Upper lobe of left lung (tissue), 6 donors: ENCODE results near the gene RRAD. TPM values are rescaled to one million over a fixed set of nuclear protein-coding genes. Genes with fewer than 3 reads are reported as not detected.
"Not testable (repeated sequence)": the region's sequence is repeated elsewhere in the genome, so short reads cannot be mapped to it uniquely, and the experiment has no call there.

Experiments
- ATAC-seq, 2 donors: fragments of 200-7000 bp; cut with Tn5 transposase; one replicate each; pipeline ENCODE4 v1.9.1; 2022; ENCODE audit warnings: mild to moderate bottlenecking in 2 of 2, moderate library complexity in 2 of 2; ENCODE audit not compliant: low FRiP score in 2 of 2
- DNase-seq, 2 donors: peaks; one replicate each; pipeline ENCODE4 v3.0.0-alpha.2; 2019 to 2020
- H3K27ac ChIP-seq, 4 donors: fragments of 200-600 bp; sonication (generic); one replicate each; pipeline ENCODE4 v1.5.1; 2016 to 2019
- H3K27me3 ChIP-seq, 4 donors: fragments of 200-600 bp; sonication (generic); one replicate each; pipeline ENCODE4 v1.5.1; 2017 to 2019
- H3K36me3 ChIP-seq, 4 donors: fragments of 200-600 bp; sonication (generic); one replicate each; pipeline ENCODE4 v1.5.1; 2016 to 2019
- H3K4me1 ChIP-seq, 4 donors: fragments of 200-600 bp; sonication (generic); one replicate each; pipeline ENCODE4 v1.5.1; 2018 to 2019
- H3K4me3 ChIP-seq, 4 donors: fragments of 200-600 bp; sonication (generic); one replicate each; pipeline ENCODE4 v1.5.1; 2017 to 2019; ENCODE audit warnings: mild to moderate bottlenecking in 2 of 4, moderate library complexity in 1 of 4
- H3K9me3 ChIP-seq, 4 donors: fragments of 200-600 bp; sonication (generic); one replicate each; pipeline ENCODE4 v1.5.1; 2018 to 2019
- EP300 ChIP-seq, 4 donors: sonication (generic); formaldehyde crosslinking; IDR thresholded peaks; one replicate each; pipeline ENCODE4 v1.5.1; 2017; ENCODE audit warnings: antibody characterized with exemption in 4 of 4, control low read depth in 2 of 4
- POLR2A ChIP-seq, 4 donors: fragments of 450-650 bp; IDR thresholded peaks; one replicate each; pipeline ENCODE4 v1.5.1; 2016 to 2017; ENCODE audit warnings: antibody characterized with exemption in 4 of 4, mild to moderate bottlenecking in 2 of 4
- POLR2AphosphoS5 ChIP-seq, 2 donors: sonication (generic); formaldehyde crosslinking; IDR thresholded peaks; one replicate each; pipeline ENCODE4 v1.5.1; 2017; ENCODE audit warnings: antibody characterized with exemption in 2 of 2
- WGBS, 2 donors: methylation state at CpG; one replicate each; pipeline ENCODE4 v1.1.5; 2017 to 2018; 5-methylcytosine and 5-hydroxymethylcytosine counted together
- total RNA-seq, 6 donors: library from RNA; depleted of rRNA in 4 of 6; stranded (reverse); fragments of >200 nt in 4 of 6; gene quantifications; one replicate each; pipeline versions ENCODE4 v1.1.0 to v1.2.1, GENCODE V29; 2016 to 2021
- TF ChIP-seq, protein P1 (sequence below), 6 experiments: fragments of 450-650 bp in 4 of 6; fragments of 200-600 bp in 2 of 6; sonication (generic) in 2 of 6; IDR thresholded peaks; one replicate each; pipeline ENCODE4 v1.5.1; 2016 to 2019; ENCODE audit warnings: antibody characterized with exemption in 6 of 6
- donor health status: DM: no; HTN: no; CAD: no; lungs with moderate emphysema.
- donor health status: DM: no; HTN: yes; CAD: no; lungs with severe emphysema.

RRAD gene
- total RNA-seq, 6 donors from 2014 or later = 13.8 to 50.3 (median 47.0) TPM

GRCh38 chr16:66946974-66947301 is 21.6 kb upstream of the RRAD start:
- DNase-seq (no peak), ATAC-seq (no peak)
- Histone ChIP-seq H3K27ac (no peak overlapping the region), H3K4me3 (no peak overlapping the region), H3K36me3 (peaks cover 4 to 22% (median 20%) of the 10 kb centered on the region in 4 donors), H3K27me3 (peaks cover 0 to 7% (median 0%) of the 10 kb centered on the region in 4 donors), H3K9me3 (no peaks in the 10 kb centered on the region), H3K4me1 (peaks cover 14 to 19% (median 17%) of the 10 kb centered on the region in 4 donors)
- TF ChIP-seq POLR2AphosphoS5 (IDR thresholded peaks at IDR 0.05) = no peak
- TF ChIP-seq EP300 (IDR thresholded peaks at IDR 0.05) = no peak
- TF ChIP-seq, protein P1, sequence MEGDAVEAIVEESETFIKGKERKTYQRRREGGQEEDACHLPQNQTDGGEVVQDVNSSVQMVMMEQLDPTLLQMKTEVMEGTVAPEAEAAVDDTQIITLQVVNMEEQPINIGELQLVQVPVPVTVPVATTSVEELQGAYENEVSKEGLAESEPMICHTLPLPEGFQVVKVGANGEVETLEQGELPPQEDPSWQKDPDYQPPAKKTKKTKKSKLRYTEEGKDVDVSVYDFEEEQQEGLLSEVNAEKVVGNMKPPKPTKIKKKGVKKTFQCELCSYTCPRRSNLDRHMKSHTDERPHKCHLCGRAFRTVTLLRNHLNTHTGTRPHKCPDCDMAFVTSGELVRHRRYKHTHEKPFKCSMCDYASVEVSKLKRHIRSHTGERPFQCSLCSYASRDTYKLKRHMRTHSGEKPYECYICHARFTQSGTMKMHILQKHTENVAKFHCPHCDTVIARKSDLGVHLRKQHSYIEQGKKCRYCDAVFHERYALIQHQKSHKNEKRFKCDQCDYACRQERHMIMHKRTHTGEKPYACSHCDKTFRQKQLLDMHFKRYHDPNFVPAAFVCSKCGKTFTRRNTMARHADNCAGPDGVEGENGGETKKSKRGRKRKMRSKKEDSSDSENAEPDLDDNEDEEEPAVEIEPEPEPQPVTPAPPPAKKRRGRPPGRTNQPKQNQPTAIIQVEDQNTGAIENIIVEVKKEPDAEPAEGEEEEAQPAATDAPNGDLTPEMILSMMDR (IDR thresholded peaks at IDR 0.05) = no peak
- no peak for TF ChIP-seq POLR2A (IDR thresholded peaks at IDR 0.05)
- WGBS, 2 donors = 29 to 33% methylated on average over 5 of the region's 5 CpGs

- TF ChIP-seq, protein P1 (IDR thresholded peaks at IDR 0.05) = no peak
- TF ChIP-seq EP300 (IDR thresholded peaks at IDR 0.05) (no peak), POLR2A (IDR thresholded peaks at IDR 0.05) (no peak), POLR2AphosphoS5 (IDR thresholded peaks at IDR 0.05) (no peak)
- peaks cover 14 to 19% (median 17%) of the 10 kb centered on the region in 4 donors for H3K4me1 ChIP-seq
- H3K27me3 ChIP-seq = peaks cover 0 to 7% (median 0%) of the 10 kb centered on the region in 4 donors
- 79 to 86% methylated on average over 7 of the region's 7 CpGs for WGBS, 2 donors
- no peaks in the 10 kb centered on the region for H3K9me3 ChIP-seq
- ATAC-seq (no peak), DNase-seq (no peak)
- H3K4me3 ChIP-seq = no peak overlapping the region
- H3K27ac ChIP-seq = no peak overlapping the region
- H3K36me3 ChIP-seq = peaks cover 5 to 26% (median 24%) of the 10 kb centered on the region in 4 donors
Measured at GRCh38 chr16:66946541-66946940, 21.2 kb upstream of the RRAD start.

GRCh38 chr16:66945939-66946338 is 20.6 kb upstream of the RRAD start:
- Histone ChIP-seq H3K36me3 (peaks cover 11 to 32% (median 30%) of the 10 kb centered on the region in 4 donors), H3K4me3 (no peak overlapping the region), H3K4me1 (peaks cover 14 to 19% (median 17%) of the 10 kb centered on the region in 4 donors), H3K27me3 (peaks cover 0 to 7% (median 0%) of the 10 kb centered on the region in 4 donors), H3K9me3 (no peaks in the 10 kb centered on the region), H3K27ac (no peak overlapping the region)
- no peak for DNase-seq
- TF ChIP-seq POLR2AphosphoS5 (IDR thresholded peaks at IDR 0.05) (no peak), POLR2A (IDR thresholded peaks at IDR 0.05) (no peak), EP300 (IDR thresholded peaks at IDR 0.05) (no peak)
- TF ChIP-seq, protein P1 (IDR thresholded peaks at IDR 0.05) = no peak
- no peak for ATAC-seq
- 75 to 79% methylated on average over 4 of the region's 4 CpGs for WGBS, 2 donors

- H3K4me1 ChIP-seq = peaks cover 14 to 19% (median 17%) of the 10 kb centered on the region in 4 donors
- DNase-seq, H3K27ac ChIP-seq, ATAC-seq, H3K9me3 ChIP-seq, H3K4me3 ChIP-seq, H3K27me3 ChIP-seq: not testable (repeated sequence)
- 83 to 92% methylated on average over 9 of the region's 9 CpGs for WGBS, 2 donors
- peaks cover 18 to 42% (median 39%) of the 10 kb centered on the region in 4 donors for H3K36me3 ChIP-seq
- TF ChIP-seq POLR2A (IDR thresholded peaks at IDR 0.05) = peak in 1 of 4 donors; percentile 14
Measured at GRCh38 chr16:66944971-66945370, 19.6 kb upstream of the RRAD start.

GRCh38 chr16:66944054-66944441 is 18.7 kb upstream of the RRAD start:
- Histone ChIP-seq H3K27me3 (peaks cover 0 to 3% (median 0%) of the 10 kb centered on the region in 4 donors), H3K27ac (no peak overlapping the region), H3K9me3 (no peaks in the 10 kb centered on the region), H3K4me1 (peaks cover 12 to 18% (median 16%) of the 10 kb centered on the region in 4 donors), H3K4me3 (no peak overlapping the region), H3K36me3 (peaks cover 18 to 51% (median 46%) of the 10 kb centered on the region in 4 donors)
- ATAC-seq (no peak), DNase-seq (no peak)
- no peak for TF ChIP-seq EP300 (IDR thresholded peaks at IDR 0.05)
- TF ChIP-seq POLR2AphosphoS5 (IDR thresholded peaks at IDR 0.05) = no peak
- no peak for TF ChIP-seq POLR2A (IDR thresholded peaks at IDR 0.05)
- 90 to 99% methylated on average over 5 of the region's 5 CpGs for WGBS, 2 donors

DNA sequence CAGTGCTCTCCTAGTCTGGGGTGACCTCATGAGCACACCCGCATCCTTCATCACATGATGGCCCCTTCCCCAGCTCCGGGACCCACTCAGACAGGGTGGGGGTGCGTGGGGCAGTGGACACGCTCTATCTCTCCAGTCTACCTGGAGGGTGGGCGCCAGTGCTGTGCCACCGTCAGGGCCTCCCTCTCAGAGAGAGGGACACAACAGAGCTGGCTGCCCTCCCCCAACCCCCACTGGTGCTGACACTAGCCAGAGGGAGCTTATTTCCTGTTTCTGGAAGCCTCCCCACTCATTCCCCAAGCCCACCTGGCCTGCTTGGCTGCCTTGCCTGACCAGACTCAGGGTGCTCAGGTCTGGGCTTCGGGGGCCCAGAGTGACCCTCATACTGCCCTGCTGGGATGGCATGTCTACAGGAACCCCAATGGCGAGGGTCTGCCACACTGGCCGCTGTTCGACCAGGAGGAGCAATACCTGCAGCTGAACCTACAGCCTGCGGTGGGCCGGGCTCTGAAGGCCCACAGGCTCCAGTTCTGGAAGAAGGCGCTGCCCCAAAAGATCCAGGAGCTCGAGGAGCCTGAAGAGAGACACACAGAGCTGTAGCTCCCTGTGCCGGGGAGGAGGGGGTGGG is 18.2 kb upstream of the RRAD start:
- no peak for TF ChIP-seq POLR2A (IDR thresholded peaks at IDR 0.05)
- TF ChIP-seq POLR2AphosphoS5 (IDR thresholded peaks at IDR 0.05) = no peak
- TF ChIP-seq, protein P1 (IDR thresholded peaks at IDR 0.05) = no peak
- TF ChIP-seq EP300 (IDR thresholded peaks at IDR 0.05) = no peak
- no peaks in the 10 kb centered on the region for H3K27me3 ChIP-seq
- WGBS, 2 donors = 84 to 94% methylated on average over 3 to 15 of the region's 15 CpGs
- no peaks in the 10 kb centered on the region for H3K9me3 ChIP-seq
- H3K4me3 ChIP-seq = no peak overlapping the region
- H3K36me3 ChIP-seq = peaks cover 18 to 56% (median 46%) of the 10 kb centered on the region in 4 donors
- no peak overlapping the region for H3K27ac ChIP-seq
- H3K4me1 ChIP-seq = peaks cover 9 to 12% (median 11%) of the 10 kb centered on the region in 4 donors
- ATAC-seq (no peak), DNase-seq (peak in 1 of 2 donors; percentile 51)
